ENCODE results near the gene SLAMF7. TPM values are rescaled to one million over a fixed set of nuclear protein-coding genes. Genes with fewer than 3 reads are reported as not detected.

Gene SLAMF7
- total and polyA plus RNA-seq, 2 of the 8 experiments (the other 6 are each of a cell fraction or from before 2014, with no cell fraction given): not detected

DNA sequence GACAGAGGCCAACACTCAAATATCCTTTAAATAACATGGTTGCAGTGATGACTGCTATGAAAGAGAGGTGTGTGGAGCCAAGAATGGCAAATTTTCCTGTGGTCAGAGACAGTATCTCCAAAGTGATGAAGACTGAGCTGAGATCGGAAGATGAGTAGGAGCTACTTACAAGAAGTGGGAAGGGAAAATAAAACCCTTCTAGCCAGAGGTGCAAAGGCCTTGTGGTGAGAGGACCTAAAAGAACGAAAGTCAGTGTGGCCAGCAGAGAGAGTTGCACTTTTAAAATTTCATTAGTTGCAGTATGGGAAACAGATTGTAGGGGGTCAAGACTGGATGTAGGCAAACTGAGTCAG, 17.8 kb downstream of the SLAMF7 start (continued):
- TF ChIP-seq JUND (IDR thresholded peaks at IDR 0.05; ENCODE audit: low read length): no peak

DNA sequence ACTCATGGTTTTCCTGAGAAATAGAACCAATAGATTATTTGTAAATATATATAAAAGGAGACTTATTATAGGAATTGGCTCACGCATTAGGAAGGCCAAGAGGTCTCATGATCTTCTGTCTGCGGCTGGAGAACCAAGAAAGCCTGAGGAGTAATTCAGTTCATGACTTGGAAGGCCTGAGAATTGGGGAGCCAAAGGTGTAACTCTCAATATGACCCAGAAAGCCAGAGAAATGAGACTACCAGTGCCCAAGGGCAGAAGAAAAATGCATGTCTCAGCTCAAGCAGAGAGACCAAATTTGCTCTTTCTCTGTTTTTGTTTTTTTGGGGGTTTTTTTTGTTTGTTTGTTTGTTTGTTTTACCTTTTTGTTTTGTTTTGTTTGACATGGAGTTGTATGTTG, 19.5 kb downstream of the SLAMF7 start:
- DNase-seq (ENCODE audit: low read depth in 1 of 2, low spot score in 2 of 2) (no peak), FAIRE-seq (no peak)
- Histone ChIP-seq H2AFZ (ENCODE audit: low read length) (no peak overlapping the region), H3K4me1 (replicated peaks in 1 of 4; ENCODE audit: control insufficient read depth in 3 of 4, insufficient read depth in 4 of 4, low read length in 3 of 4) (no peaks in the 10 kb centered on the region), H3K56ac (replicated peaks; ENCODE audit: insufficient read length, low read depth, low read length) (no peak overlapping the region), H3K4me2 (ENCODE audit: insufficient read depth in 1 of 2, low read depth in 2 of 2, low read length in 2 of 2) (no peak overlapping the region), H3K27me3 (replicated peaks in 1 of 4; ENCODE audit: control insufficient read depth in 3 of 4, extremely low read depth in 1 of 4, insufficient read depth in 3 of 4, low read length in 3 of 4) (no peaks in the 10 kb centered on the region), H3K23me2 (ENCODE audit: low read depth, low read length) (no peaks in the 10 kb centered on the region), H2BK15ac (ENCODE audit: low read length) (no peak overlapping the region), H3K36me3 (ENCODE audit: control insufficient read depth in 2 of 4, insufficient read depth in 4 of 4, low read length in 3 of 4) (no peaks in the 10 kb centered on the region), H3K9ac (replicated peaks in 1 of 4; ENCODE audit: extremely low read depth in 1 of 4, low read depth in 3 of 4, low read length in 3 of 4) (no peak overlapping the region), H3K18ac (ENCODE audit: extremely low read depth, low read length) (no peak overlapping the region), H3K14ac (ENCODE audit: insufficient read length) (no peak overlapping the region), H3K9me3 (ENCODE audit: insufficient read depth in 2 of 2, low read depth in 1 of 2, low read length in 1 of 2) (no peaks in the 10 kb centered on the region), H4K5ac (ENCODE audit: insufficient read length, low read depth, low read length) (no peak overlapping the region), H2BK120ac (replicated peaks; ENCODE audit: low read depth, low read length) (no peak overlapping the region), H2AK5ac (ENCODE audit: low read depth, low read length) (no peak overlapping the region), H4K8ac (ENCODE audit: extremely low read depth, insufficient read depth, low read length) (no peak overlapping the region), H4K20me1 (replicated peaks in 1 of 2; ENCODE audit: control insufficient read depth in 1 of 2, insufficient read depth in 2 of 2, low read length in 2 of 2) (no peaks in the 10 kb centered on the region), H2BK12ac (ENCODE audit: low read depth, low read length) (no peak overlapping the region), H3K4me3 (ENCODE audit: extremely low read depth in 1 of 4, insufficient read depth in 2 of 4, low read depth in 3 of 4, low read length in 4 of 4) (no peak overlapping the region), H2BK20ac (ENCODE audit: low read length) (no peak overlapping the region), H3K23ac (ENCODE audit: insufficient read length) (no peak overlapping the region), H3K79me2 (ENCODE audit: control insufficient read depth in 1 of 2, insufficient read depth in 2 of 2, low read length in 2 of 2) (no peaks in the 10 kb centered on the region), H4K91ac (replicated peaks; ENCODE audit: insufficient read length, low read length) (no peak overlapping the region), H3K27ac (ENCODE audit: low read depth, low read length) (no peak overlapping the region), H3K4ac (replicated peaks; ENCODE audit: insufficient read length, low read depth, low read length) (no peak overlapping the region), H3K79me1 (ENCODE audit: low read depth, low read length) (no peaks in the 10 kb centered on the region), H2BK5ac (ENCODE audit: low read depth, low read length) (no peak overlapping the region)
- ChIA-PET CTCF (ENCODE audit: partially characterized antibody) (interaction anchor here (1.0 to 1.8 kb wide), 3 partner anchors 10 to 23 kb away, joined by 3 to 4 read pairs (median 4); no protein-coding TSS in a partner anchor), POLR2A (ENCODE audit: partially characterized antibody) (no interaction called here)
- TF ChIP-seq KDM1A (IDR thresholded peaks at IDR 0.05; ENCODE audit: borderline replicate concordance, low read length): no peak
- no peak for TF ChIP-seq EZH2 (IDR thresholded peaks at IDR 0.05; ENCODE audit: low read depth, low read length, severe bottlenecking)
- TF ChIP-seq CBX8 (IDR thresholded peaks at IDR 0.05; ENCODE audit: borderline replicate concordance, low read depth, low read length): no peak
- no peak for TF ChIP-seq PHF8 (conservative IDR thresholded peaks at IDR 0.05; ENCODE audit: low read depth, low read length)
- TF ChIP-seq, protein P1, sequence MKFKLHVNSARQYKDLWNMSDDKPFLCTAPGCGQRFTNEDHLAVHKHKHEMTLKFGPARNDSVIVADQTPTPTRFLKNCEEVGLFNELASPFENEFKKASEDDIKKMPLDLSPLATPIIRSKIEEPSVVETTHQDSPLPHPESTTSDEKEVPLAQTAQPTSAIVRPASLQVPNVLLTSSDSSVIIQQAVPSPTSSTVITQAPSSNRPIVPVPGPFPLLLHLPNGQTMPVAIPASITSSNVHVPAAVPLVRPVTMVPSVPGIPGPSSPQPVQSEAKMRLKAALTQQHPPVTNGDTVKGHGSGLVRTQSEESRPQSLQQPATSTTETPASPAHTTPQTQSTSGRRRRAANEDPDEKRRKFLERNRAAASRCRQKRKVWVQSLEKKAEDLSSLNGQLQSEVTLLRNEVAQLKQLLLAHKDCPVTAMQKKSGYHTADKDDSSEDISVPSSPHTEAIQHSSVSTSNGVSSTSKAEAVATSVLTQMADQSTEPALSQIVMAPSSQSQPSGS (IDR thresholded peaks at IDR 0.05; ENCODE audit: low read length): no peak
- 96% methylated on average over 2 of the region's 2 CpGs; no CpG with 5 or more reads in 1 of the 2 experiments for WGBS, 2 experiments (ENCODE audit: extremely low coverage in 1 of 2, insufficient coverage in 1 of 2, insufficient read length in 1 of 2, insufficient replicate concordance in 2 of 2, low coverage in 1 of 2, low lambda C conversion rate in 2 of 2, missing lambda C conversion rate in 1 of 2)

Measured in H1 (cell line).